Gastroesophageal sphincter (tissue), 4 donors: Measurements from ENCODE around the gene ANO4. TPM values are rescaled to one million over a fixed set of nuclear protein-coding genes. Genes with fewer than 3 reads are reported as not detected.
A peak's percentile ranks its signal among the peaks of the same experiment; 100 is the strongest.
"Not testable (repeated sequence)": the region's sequence is repeated elsewhere in the genome, so short reads cannot be mapped to it uniquely, and the experiment has no call there.

Source experiments
- ATAC-seq: fragments of 150-250 bp; one replicate; pipeline ENCODE4 v1.9.1; 2016; ENCODE audit warnings: mild to moderate bottlenecking, moderate library complexity
- H3K27ac ChIP-seq, 4 donors: fragments of 200-600 bp; sonication (generic) in 3 of 4; 1 replicate in 3 of 4; 2 replicates in 1 of 4; pipeline ENCODE4 v1.5.1; 2016 to 2019
- H3K27me3 ChIP-seq: fragments of 200-600 bp; sonication (generic); one replicate; pipeline ENCODE4 v1.5.1; 2019
- H3K36me3 ChIP-seq, 2 donors: fragments of 200-600 bp; sonication (generic); one replicate each; pipeline ENCODE4 v1.5.1; 2019; ENCODE audit warnings: control low read depth in 1 of 2
- H3K4me1 ChIP-seq, 3 donors: fragments of 200-600 bp; sonication (generic); 1 replicate in 2 of 3; 2 replicates in 1 of 3; pipeline ENCODE4 v1.5.1; 2016 to 2019; ENCODE audit warnings: control low read depth in 2 of 3
- H3K4me3 ChIP-seq, 2 donors: fragments of 200-600 bp; sonication (generic); one replicate each; pipeline ENCODE4 v1.5.1; 2019; ENCODE audit warnings: mild to moderate bottlenecking in 1 of 2, moderate library complexity in 1 of 2
- H3K9me3 ChIP-seq, 3 donors: fragments of 200-600 bp; sonication (generic); one replicate each; pipeline ENCODE4 v1.5.1; 2017 to 2019; ENCODE audit warnings: control low read depth in 2 of 3
- CTCF ChIP-seq, 4 experiments: fragments of 200-600 bp in 2 of 4; fragments of 450-650 bp in 2 of 4; sonication (generic) in 1 of 4; IDR thresholded peaks; one replicate each; pipeline ENCODE4 v1.5.1; 2017 to 2019; ENCODE audit warnings: antibody characterized with exemption in 4 of 4, mild to moderate bottlenecking in 2 of 4, moderate library complexity in 2 of 4
- EP300 ChIP-seq: sonication (generic); formaldehyde crosslinking; IDR thresholded peaks from one replicate; pipeline ENCODE4 v1.6.1; 2017; ENCODE audit warnings: antibody characterized with exemption, mild to moderate bottlenecking
- POLR2A ChIP-seq, 2 donors: fragments of 450-650 bp; IDR thresholded peaks; one replicate each; pipeline ENCODE4 v1.6.1; 2017; ENCODE audit warnings: antibody characterized with exemption in 2 of 2, mild to moderate bottlenecking in 2 of 2, moderate library complexity in 1 of 2
- POLR2AphosphoS5 ChIP-seq: sonication (generic); formaldehyde crosslinking; IDR thresholded peaks from one replicate; pipeline ENCODE4 v1.6.1; 2017; ENCODE audit warnings: antibody characterized with exemption
- WGBS, 2 donors: methylation state at CpG; one replicate each; pipeline ENCODE4 v1.1.5; 2018; ENCODE audit warnings: low coverage in 1 of 2; 5-methylcytosine and 5-hydroxymethylcytosine counted together
- total RNA-seq, 4 donors: library from RNA; depleted of rRNA; stranded (reverse); fragments of >200 nt; gene quantifications; one replicate each; pipeline ENCODE4 v1.1.0, GENCODE V29; 2016

Gene ANO4
- total RNA-seq, 4 donors from 2014 or later: 0.08 to 0.30 (median 0.13) TPM; not detected in 1

- Histone ChIP-seq H3K27ac (peak overlapping the region in 2 of 4 donors; percentile 31 to 38), H3K9me3 (no peaks in the 10 kb centered on the region), H3K36me3 (no peaks in the 10 kb centered on the region), H3K4me1 (no peaks in the 10 kb centered on the region), H3K4me3 (no peak overlapping the region), H3K27me3 (no peaks in the 10 kb centered on the region)
- no peak for TF ChIP-seq EP300
- TF ChIP-seq CTCF (IDR thresholded peaks at IDR 0.05): no peak
- TF ChIP-seq POLR2A (IDR thresholded peaks at IDR 0.05): no peak
- no peak for TF ChIP-seq POLR2AphosphoS5
- 35 to 48% methylated on average over 4 of the region's 5 CpGs for WGBS, 2 donors
- ATAC-seq: peak; percentile 37
Observed at GRCh38 chr12:100987552-100988521, 193.3 kb downstream of the ANO4 start.

- not testable (repeated sequence) for H3K36me3 ChIP-seq, H3K27me3 ChIP-seq, H3K9me3 ChIP-seq, H3K4me3 ChIP-seq, H3K4me1 ChIP-seq, H3K27ac ChIP-seq, ATAC-seq
Observed at GRCh38 chr12:100989509-100989908, 194.9 kb downstream of the ANO4 start.

- Histone ChIP-seq H3K27ac (no peak overlapping the region), H3K4me3 (no peak overlapping the region), H3K4me1 (no peaks in the 10 kb centered on the region), H3K36me3 (no peaks in the 10 kb centered on the region), H3K9me3 (no peaks in the 10 kb centered on the region), H3K27me3 (no peaks in the 10 kb centered on the region)
- WGBS, 2 donors: 30 to 32% methylated on average over 2 of the region's 2 CpGs
- TF ChIP-seq POLR2AphosphoS5: no peak
- TF ChIP-seq POLR2A (IDR thresholded peaks at IDR 0.05): no peak
- no peak for TF ChIP-seq EP300
- TF ChIP-seq CTCF (IDR thresholded peaks at IDR 0.05): no peak
- ATAC-seq: no peak
Observed at GRCh38 chr12:100991102-100991501, 196.5 kb downstream of the ANO4 start.

- Histone ChIP-seq H3K27ac (no peak overlapping the region), H3K27me3 (no peaks in the 10 kb centered on the region), H3K4me1 (no peaks in the 10 kb centered on the region), H3K4me3 (no peak overlapping the region), H3K9me3 (no peaks in the 10 kb centered on the region), H3K36me3 (no peaks in the 10 kb centered on the region)
- WGBS, 2 donors: 83 to 87% methylated on average over 1 of the region's 1 CpG
- TF ChIP-seq CTCF (IDR thresholded peaks at IDR 0.05) (no peak), EP300 (no peak), POLR2A (IDR thresholded peaks at IDR 0.05) (no peak), POLR2AphosphoS5 (no peak)
- no peak for ATAC-seq
Observed at GRCh38 chr12:100992194-100992593, 197.6 kb downstream of the ANO4 start.

- no peaks in the 10 kb centered on the region for H3K9me3 ChIP-seq
- H3K27me3 ChIP-seq: no peaks in the 10 kb centered on the region
- no peaks in the 10 kb centered on the region for H3K36me3 ChIP-seq
- no peak for ATAC-seq
- no peak overlapping the region for H3K27ac ChIP-seq
- H3K4me1 ChIP-seq: no peaks in the 10 kb centered on the region
- H3K4me3 ChIP-seq: no peak overlapping the region
- 94% methylated on average over 2 of the region's 2 CpGs for WGBS, 2 donors
- TF ChIP-seq CTCF (IDR thresholded peaks at IDR 0.05): no peak
- TF ChIP-seq EP300: no peak
- no peak for TF ChIP-seq POLR2AphosphoS5
- no peak for TF ChIP-seq POLR2A (IDR thresholded peaks at IDR 0.05)
Observed at GRCh38 chr12:100993916-100994450, 199.4 kb downstream of the ANO4 start.
